ENCODE measurements around the gene FCHO1.

- TF ChIP-seq CTCF (IDR thresholded peaks at IDR 0.05; ENCODE audit: insufficient read depth, low read length) (no peak), REST (IDR thresholded peaks at IDR 0.05; ENCODE audit: insufficient replicate concordance, low read depth) (no peak), POLR2AphosphoS5 (IDR thresholded peaks at IDR 0.05; ENCODE audit: low read depth) (no peak), GABPA (IDR thresholded peaks at IDR 0.05; ENCODE audit: low read depth) (no peak)
These were observed 85.3 kb downstream of the FCHO1 start for GRCh38 chr19:17836530-17836929.

Data from HL-60 (cell line).